SW 1271 (cell line): ENCODE data around the gene DIO1.

Experiments
- DNase-seq, 2 experiments: peaks; one replicate each; lab custom pipeline; 2025; lab: John Stamatoyannopoulos, UW

DIO1 gene

GRCh38 chr1:53942127-53942957, 48.4 kb downstream of the DIO1 start:
- DNase-seq: no peak

- no peak for DNase-seq
Measured at GRCh38 chr1:53943090-53943489, 49.1 kb downstream of the DIO1 start.

GRCh38 chr1:53943490-53944043, 49.6 kb downstream of the DIO1 start:
- no peak for DNase-seq

GRCh38 chr1:53944469-53945182, 50.6 kb downstream of the DIO1 start:
- DNase-seq: no peak

- no peak for DNase-seq
Measured at GRCh38 chr1:53945183-53945432, 51.1 kb downstream of the DIO1 start.

GRCh38 chr1:53945433-53946251, 51.7 kb downstream of the DIO1 start, which contains the start of gene IFT25:
TSS of gene IFT25 (minus strand) at chr1:53945699. CDS start at chr1:53940082, 5,617 bp downstream.
- DNase-seq: peak; percentile 69 to 84

- peak in 1 of 2 experiments; percentile 26 for DNase-seq
Measured at GRCh38 chr1:53946252-53947171, 52.5 kb downstream of the DIO1 start, which contains the start of gene LRRC42. TSS of gene LRRC42 (plus strand) at chr1:53946350. CDS start at chr1:53952000, 5,650 bp downstream.

GRCh38 chr1:53947172-53947907, 53.4 kb downstream of the DIO1 start:
- DNase-seq: no peak

- DNase-seq: no peak
Measured at GRCh38 chr1:53948291-53948690, 54.3 kb downstream of the DIO1 start.

GRCh38 chr1:53949023-53949990, 55.3 kb downstream of the DIO1 start:
- peak in 1 of 2 experiments; percentile 15 for DNase-seq

- no peak for DNase-seq
Measured at GRCh38 chr1:53951697-53952096, 57.7 kb downstream of the DIO1 start.

- no peak for DNase-seq
Measured at GRCh38 chr1:53954128-53954527, 60.1 kb downstream of the DIO1 start.

- DNase-seq: no peak
Measured at GRCh38 chr1:53956308-53957168, 62.6 kb downstream of the DIO1 start.

GRCh38 chr1:53957194-53957818, 63.3 kb downstream of the DIO1 start:
- peak; percentile 59 to 70 for DNase-seq

- peak in 1 of 2 experiments; percentile 34 for DNase-seq
Measured at GRCh38 chr1:53959664-53960250, 65.8 kb downstream of the DIO1 start.
